Measurements from ENCODE around the gene EIF5. TPM values are rescaled to one million over a fixed set of nuclear protein-coding genes. Genes with fewer than 3 reads are reported as not detected.
A peak's percentile ranks its signal among the peaks of the same experiment; 100 is the strongest.

The EIF5 gene
- total RNA-seq: 100 to 1,000 TPM; 222 to 295 TPM
- long read RNA-seq, full-length matches to known transcripts: 148 of 333 reads
- long read RNA-seq, partial matches to known transcripts: 158 of 333 reads
- long read RNA-seq, other reads (novel, unspliced or antisense): 27 of 333 reads

DNA sequence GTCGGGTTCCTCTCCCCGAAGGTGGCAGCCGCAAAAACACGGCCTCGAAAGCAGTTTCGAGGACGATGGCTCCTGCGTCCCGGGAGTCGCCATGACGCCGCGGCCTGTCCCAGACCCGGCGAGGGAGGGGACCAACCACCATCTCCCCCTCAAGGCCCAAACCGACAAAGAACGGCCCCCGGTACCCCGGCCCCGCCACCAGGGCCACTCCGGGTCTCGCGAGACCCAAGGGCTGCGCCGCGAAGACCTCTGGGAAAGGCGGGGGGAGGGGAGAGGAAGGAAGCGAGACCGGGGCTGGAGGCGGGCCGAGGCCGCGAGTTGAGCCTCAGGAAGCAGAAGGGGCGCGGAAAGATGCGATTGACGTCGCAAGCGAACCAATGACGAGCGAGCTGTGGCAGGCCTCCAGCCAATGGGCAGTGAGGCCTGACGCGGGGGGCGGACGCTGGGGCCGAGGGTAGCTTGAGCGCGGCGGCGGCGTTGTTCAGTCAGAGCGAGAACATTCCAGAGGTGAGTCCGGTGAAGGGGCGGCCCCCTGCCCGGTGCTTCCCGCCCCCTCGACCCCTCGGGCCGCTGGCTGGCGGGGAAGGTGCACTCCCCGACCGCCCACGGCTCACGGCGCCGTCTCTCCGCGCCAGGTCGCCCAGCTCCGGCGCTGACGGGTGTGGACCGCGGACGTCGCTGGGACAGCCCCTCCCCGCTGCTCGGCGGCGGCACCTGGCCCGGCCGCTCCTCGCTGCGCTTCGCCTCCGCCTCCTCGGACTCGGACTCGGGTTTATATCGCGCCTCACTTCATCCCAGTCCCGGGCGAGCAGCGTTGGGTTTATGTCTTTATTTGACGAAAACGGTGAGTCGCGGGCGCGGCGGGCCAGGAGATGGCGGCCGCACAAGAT, at the start of gene EIF5:
Gene EIF5, plus strand, starts transcription at position 484 of the 890 bp plus-strand sequence. CDS start 1,624 bp downstream, outside the sequence.
- intact Hi-C loops (cut with DNase I, micrococcal nuclease): no loop called here
- DNase-seq (peak; percentile 99), ATAC-seq (peak; percentile 84)

DNA sequence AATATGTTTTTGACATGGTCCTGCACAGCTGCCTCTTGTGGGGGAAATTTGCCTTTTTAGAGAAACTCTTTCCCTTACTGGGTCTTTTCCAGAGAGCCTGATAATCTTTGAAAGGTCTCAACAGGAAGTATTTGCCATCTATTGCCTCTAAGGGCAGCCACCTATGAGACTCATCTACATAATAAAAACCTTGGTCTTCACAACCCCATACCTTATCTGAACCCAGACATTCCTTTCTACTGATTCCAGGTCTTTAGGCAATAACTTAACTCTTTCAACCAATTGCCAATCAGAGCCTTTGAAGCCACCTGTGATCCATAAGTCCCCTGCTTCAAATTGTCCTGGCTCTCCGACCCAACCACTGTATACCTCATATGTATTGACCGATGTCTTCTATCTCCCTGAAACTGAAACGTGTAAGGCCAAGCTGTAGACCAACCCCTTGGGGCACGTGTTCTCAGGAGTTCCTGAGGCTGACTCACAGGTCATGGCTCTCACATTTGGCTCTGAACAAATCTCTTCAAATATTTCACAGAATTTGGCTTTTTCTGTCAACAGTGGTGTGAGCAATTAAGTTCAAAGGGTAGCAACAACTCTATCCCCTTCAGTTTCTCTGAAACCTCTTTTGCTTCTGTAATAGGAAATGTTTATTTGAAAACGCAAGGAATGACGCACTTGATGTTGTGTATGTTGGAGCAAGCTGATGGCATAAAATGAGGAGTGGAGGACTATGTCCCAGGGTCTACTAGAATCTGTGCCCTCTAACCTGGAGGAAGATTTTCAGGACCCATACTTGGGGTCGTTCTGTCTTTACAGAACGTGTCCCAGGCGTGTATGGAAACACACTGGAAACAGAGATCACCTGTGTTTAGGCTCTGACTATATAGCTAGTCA, 49.2 kb upstream of the EIF5 start:
- ATAC-seq: no peak
- no peak for DNase-seq
- intact Hi-C loops (cut with DNase I, micrococcal nuclease): loop anchor here in 1 of 2 donors (10.0 kb wide), 1 partner anchor 100 kb away; no protein-coding TSS in a partner anchor

DNA sequence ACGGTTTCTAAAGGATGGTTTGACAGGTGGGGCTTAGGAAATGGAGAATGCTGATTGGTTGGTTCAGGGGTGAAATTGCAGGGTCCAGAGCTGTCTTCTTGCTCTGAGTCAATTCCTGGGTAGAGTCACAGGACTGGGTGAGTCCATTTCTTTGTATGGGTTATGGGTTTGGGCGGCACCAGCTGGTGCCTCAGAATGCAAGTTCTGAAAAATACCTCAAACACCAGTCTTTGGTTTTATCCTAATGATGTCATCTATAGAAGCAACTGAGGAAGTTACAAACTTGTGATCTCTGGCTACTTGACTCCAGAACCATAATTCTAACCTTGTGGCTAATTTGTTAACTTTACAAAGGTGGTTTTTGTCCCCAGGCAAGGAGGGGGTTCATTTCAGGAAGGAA, 47.6 kb upstream of the EIF5 start:
- no peak for DNase-seq
- intact Hi-C loops (cut with DNase I, micrococcal nuclease): loop anchor here in 1 of 2 donors (10.0 kb wide), 1 partner anchor 102 kb away; no protein-coding TSS in a partner anchor
- no peak for ATAC-seq

DNA sequence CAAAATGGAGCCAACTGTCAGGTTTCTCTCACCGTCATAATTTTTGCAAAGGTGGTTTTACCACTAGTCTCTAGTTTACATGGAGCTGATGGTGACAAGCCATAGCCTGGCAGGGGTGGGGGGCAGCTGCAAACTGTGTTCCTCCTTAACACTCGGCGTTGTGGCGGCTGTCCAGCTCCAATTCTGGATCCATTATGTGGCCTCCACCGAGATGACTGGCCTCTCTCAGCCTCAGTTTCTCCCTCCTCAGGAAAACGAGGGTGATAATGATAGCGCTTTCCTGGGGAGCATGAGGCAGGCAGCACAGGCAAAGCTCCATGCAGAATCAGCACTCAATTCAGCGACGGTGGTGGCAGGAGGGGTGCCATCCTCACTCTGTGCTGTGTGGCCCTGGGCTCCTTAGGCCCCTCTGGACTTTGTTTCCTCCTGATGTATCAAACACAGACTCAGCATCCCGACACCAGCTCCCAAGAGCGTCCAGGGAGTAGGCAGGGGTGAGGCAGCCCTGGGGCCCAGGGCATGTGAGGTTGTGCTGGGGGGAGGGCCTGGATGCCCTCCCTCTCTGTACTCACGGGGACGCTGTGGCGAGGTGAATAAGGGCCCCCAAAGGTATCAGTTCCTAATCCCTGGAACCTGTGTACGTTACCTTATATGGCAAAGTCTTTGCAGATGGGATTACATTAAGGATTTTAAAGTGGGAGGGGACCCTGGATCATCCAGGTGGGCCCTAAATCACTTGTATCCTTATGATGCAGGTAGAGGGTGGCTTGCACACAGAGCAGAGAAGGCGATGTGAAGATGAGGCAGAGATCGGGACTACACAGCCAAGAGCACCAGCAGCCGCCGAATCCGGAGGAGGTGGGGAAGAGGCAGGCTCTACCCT, 46.8 kb upstream of the EIF5 start:
- DNase-seq: no peak
- intact Hi-C loops (cut with DNase I, micrococcal nuclease): loop anchor here in 1 of 2 donors (10.0 kb wide), 1 partner anchor 102 kb away; no protein-coding TSS in a partner anchor
- ATAC-seq: no peak

DNA sequence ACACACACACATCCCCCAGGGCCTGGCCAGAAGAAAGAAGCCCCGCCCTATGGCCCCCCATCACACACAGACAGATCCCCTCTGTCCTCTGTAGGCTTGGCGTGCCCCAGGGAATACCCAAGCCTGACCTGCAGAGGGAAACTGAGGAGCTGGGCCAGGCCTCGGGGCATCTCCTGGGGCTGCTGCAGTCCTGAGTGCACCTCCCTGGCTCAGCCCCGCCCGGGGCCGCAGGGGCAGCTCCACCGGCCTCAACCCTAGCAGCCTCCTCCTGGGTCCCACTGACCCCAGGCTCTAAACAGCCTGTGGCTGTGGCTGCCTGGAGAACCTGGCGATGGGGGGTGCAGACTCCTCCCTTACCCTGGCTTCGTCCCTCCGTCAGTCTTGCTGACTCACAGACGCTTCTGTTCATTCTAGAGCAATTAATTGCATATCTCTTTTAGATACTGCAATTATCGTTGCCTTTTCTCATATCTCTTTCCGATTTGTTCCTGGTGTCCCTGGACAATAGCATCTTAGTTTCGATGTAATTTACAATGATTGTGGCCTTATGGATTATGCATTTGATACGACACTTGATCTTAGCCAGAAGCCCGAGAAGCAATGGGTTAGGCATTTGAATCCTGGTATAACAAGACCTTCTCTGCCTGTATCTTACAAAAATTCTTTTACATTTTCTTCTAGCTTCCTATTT, 45.8 kb upstream of the EIF5 start:
- DNase-seq (no peak), ATAC-seq (no peak)
- intact Hi-C loops (cut with DNase I, micrococcal nuclease): loop anchor here in 1 of 2 donors (10.0 kb wide), 1 partner anchor 103 kb away; no protein-coding TSS in a partner anchor

DNA sequence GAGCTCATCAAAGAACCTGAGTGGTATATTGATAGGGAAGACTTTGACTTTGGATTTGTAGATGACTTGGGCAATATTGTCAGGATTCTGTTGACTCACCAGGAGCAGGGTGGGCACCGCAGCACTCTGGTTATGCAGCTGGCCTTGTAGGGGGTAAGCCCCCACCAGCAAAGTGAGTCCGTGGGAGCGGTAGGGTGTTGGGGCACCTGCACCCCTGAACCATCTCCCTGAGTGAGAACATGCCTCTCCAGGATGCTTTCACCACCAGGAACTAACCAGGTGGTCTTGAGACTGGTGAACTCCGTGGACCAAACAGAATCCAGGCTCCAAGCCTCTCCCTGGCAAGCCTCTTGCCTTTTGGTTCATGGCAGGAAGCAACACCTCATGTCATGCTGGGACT, 44.0 kb upstream of the EIF5 start:
- DNase-seq (no peak), ATAC-seq (no peak)
- intact Hi-C loops (cut with DNase I, micrococcal nuclease): loop anchor here (5.0 to 10.0 kb wide), 3 partner anchors 183 to 213 kb away; no protein-coding TSS in a partner anchor

DNA sequence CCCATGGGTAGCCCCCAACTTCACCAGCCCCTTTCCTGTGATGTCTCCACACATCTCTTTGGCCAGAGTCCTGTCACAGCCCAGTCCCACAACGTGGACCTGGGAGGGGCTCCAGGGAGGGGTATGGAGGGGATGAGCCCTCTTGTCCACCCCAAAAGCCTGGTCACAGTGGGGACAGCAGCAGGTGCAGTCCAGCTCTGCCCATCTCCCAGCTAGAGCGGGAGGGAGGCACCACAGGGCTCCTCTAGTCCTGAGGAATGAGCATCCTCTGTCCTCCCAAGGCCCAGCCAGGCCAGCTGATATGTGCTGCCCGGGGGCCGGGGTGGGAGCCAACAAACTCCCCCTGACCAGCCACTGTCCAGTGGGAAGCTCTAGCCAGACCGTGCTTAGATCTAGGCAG, 43.5 kb upstream of the EIF5 start:
- DNase-seq (no peak), ATAC-seq (no peak)
- intact Hi-C loops (cut with DNase I, micrococcal nuclease): loop anchor here (5.0 to 10.0 kb wide), 3 partner anchors 183 to 213 kb away; no protein-coding TSS in a partner anchor

DNA sequence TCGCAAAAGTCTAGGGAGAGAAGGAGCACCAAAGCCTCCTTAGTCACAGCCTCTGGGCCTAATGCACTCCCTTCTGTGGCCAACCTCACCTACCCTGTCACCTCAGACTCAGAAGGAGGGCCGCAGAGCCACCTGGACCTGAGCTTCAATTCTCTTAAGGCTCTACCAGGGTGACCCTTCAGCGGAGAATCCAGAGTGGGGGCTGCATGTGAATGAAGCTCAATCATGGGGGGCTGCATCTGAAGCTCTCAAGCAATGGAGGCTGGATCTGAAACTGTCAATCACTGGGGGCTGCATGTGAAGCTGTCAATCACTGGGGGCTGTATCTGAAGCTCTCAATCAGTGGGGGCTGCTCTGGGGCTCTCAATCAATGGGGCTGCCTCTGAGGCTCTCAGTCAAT, 43.1 kb upstream of the EIF5 start:
- no peak for DNase-seq
- no peak for ATAC-seq
- intact Hi-C loops (cut with DNase I, micrococcal nuclease): loop anchor here (5.0 to 10.0 kb wide), 3 partner anchors 184 to 214 kb away; no protein-coding TSS in a partner anchor

DNA sequence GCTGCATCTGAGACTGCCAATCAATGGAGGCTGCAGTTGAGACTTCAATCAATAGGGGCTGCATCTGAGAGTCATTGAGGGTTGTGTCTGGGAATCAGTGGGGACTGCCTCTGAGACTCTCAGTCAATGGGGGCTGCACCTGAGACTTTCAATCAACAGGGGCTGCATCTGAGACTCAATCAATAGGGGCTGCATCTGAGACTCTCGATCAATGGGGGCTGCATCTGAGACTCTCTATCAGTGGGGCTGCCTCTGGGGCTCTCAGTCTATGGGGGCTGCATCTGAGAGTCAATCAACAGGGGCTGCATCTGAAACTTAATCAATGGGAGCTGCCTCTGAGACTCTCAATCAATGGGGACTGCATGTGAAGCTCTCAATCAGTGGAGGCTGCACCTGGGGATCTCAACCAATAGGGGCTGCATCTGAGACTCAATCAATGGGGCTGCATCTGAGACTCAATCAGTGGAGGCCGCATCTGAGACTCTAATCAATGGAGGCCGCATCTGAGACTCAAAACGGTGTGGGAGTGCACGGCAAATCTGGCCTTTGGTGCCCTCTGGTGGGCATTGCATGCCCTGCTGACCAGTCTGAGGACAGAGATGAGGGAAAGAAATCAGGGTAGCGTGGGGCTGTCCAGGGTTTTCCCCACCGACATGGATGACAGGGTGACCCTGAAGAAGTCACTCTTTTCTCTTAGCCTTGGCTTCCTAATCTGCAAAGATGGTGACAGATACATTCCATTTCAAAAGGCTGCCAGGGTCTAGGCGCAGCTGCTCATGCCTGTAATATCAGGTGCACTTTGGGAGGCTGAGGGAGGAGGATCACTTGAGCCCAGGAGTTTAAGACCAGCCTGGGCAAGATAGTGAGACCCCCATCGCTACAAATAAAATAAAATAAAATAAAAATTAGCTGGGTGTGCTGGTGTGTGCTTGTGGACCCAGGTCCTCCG, 41.3 kb upstream of the EIF5 start:
- intact Hi-C loops (cut with DNase I, micrococcal nuclease): loop anchor here (5.0 to 10.0 kb wide), 3 partner anchors 185 to 215 kb away; no protein-coding TSS in a partner anchor
- DNase-seq (peak; percentile 39 to 85), ATAC-seq (peak; percentile 97)

DNA sequence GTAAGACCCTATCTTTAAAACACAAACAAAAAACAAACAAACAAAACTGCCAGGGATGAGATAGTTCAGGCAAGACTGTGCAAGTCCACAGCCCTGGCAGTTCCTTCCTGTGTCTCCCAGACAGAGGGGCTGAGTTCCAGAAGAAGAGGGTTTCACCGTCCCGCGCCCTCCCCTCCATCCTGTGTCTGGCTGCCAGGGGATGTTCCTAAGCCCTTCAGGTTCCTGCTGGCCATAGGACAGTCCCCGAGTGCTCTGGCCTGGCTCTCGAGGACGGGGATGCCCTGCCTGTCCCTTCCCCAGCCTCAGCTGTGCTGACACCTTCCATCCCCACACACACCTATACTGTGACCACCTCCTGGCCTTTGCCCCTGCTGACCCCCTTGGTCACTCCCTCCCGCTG, 40.6 kb upstream of the EIF5 start:
- DNase-seq (no peak), ATAC-seq (no peak)
- intact Hi-C loops (cut with DNase I, micrococcal nuclease): loop anchor here (5.0 to 10.0 kb wide), 3 partner anchors 186 to 216 kb away; no protein-coding TSS in a partner anchor

DNA sequence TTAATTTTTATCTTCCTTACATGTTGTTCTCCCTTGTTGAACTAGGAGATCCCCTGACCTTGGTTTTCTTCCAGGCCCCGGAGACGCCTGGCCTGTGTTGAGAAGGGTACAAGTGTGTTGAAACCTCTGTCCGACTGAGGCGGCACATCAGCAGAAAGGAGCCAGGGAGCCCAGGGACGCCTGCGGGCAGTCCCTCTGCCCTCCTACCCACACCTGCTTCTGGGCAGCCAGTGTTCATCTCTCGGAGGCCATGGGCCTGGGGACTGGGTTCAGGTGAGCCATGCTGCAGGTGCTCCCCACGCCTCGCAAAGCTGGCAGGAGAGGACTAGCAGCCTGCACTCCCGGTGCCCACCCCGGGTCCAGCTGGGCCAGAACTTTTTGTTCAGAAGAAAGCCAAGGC, 39.9 kb upstream of the EIF5 start:
- DNase-seq (no peak), ATAC-seq (no peak)
- intact Hi-C loops (cut with DNase I, micrococcal nuclease): loop anchor here (5.0 to 10.0 kb wide), 3 partner anchors 187 to 217 kb away; no protein-coding TSS in a partner anchor

DNA sequence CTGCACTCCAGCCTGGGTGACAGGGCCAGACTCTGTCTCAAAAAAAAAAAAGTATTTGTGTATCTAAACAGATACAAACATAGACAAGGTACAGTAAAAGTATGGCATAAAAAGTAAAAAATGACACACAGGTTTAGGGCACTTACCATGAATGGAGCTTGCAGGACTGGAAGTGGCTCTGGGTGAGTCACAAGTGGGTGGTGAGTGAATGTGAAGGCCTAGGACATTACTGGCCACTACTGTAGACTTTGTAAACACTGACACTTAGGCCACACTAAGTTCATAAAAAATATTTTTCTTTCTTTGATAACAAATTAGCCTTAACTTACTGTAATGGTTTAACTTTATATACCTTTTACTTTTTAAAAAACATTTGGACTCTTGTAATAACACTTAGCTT, 38.0 kb upstream of the EIF5 start:
- DNase-seq: no peak
- no peak for ATAC-seq
- intact Hi-C loops (cut with DNase I, micrococcal nuclease): loop anchor here in 1 of 2 donors (10.0 kb wide), 1 partner anchor 191 kb away; no protein-coding TSS in a partner anchor

DNA sequence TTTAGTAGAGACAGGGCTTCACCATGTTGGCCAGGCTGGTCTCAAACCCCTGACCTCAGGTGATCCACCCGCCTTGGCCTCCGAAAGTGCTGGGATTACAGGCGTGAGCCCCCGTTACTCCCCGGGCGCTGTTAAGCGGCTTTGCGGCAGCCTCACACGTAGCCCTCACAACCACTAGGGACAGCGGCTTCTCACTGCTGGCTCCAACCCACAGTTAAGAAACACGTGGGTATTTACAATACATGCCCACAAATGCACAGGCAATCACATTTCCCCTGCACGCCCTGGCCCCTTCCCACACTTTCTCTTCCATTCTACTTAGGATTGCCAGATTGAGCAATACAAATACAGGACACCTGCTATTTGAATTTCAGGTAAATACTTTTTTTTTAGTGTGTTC, 37.0 kb upstream of the EIF5 start:
- intact Hi-C loops (cut with DNase I, micrococcal nuclease): loop anchor here in 1 of 2 donors (10.0 kb wide), 1 partner anchor 192 kb away; no protein-coding TSS in a partner anchor
- DNase-seq (no peak), ATAC-seq (no peak)

DNA sequence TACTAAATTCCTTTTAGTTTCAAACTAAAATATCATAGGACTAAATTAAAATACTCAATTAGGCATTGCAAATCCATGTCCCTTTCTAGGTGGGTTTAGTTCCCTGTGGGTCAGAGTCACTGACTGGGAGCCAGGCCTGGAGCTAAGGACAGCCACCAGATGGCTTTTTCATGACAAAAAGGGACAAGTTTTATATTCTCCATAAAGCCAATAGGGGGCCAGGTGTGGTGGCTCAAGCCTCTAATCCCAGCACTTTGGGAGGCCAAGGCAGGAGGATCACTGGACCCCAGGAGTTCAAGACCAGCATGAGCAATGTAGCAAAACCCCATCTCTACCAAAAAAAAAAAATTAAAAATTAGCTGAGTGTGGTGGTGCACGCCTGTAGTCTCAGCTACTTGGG, 35.4 kb upstream of the EIF5 start:
- no peak for DNase-seq
- ATAC-seq: no peak
- intact Hi-C loops (cut with DNase I, micrococcal nuclease): loop anchor here in 1 of 2 donors (10.0 kb wide), 1 partner anchor 194 kb away; no protein-coding TSS in a partner anchor

DNA sequence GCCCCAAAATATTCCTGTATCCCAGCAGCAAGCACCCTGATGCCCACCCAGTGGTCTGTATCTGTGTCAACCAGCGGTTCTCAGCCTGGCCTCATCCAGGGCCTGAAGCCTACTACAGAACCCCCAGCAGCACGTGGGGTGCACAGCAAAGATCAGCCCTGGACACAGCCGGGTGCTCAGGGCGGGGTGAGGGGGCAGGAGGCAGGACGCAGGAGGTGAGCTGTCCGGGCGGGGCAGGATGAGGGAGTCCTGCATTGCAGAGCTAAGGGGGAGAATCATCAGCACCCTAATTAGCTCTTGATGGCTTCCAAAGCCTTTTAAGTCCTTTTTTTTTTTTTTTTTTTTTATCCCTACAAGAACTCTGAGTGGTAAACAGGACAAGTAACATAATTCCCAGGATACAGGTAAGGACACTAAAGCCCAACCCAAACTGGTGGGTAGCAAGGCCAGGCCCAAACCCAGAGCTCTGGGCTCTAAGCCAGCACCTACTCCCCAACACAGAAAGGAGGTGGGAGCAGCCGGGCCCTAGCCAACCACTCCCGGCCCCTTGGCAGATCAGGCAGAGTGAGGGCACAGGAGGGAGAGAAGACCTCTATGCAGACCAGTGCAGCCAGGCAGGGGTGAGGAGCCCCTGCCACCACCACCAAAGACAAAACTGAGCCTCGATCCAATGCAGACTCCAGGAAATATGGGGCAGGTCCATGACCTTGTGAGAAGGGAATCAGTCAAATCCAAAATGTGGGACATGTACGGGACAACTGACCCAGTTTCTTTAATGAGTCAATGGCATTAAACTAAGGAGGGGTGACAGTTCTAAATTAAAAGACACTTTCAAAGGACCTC, 32.3 kb upstream of the EIF5 start:
- ATAC-seq (no peak), DNase-seq (no peak)
- intact Hi-C loops (cut with DNase I, micrococcal nuclease): no loop called here
